Right lobe of liver (tissue), 6 donors: Measurements from ENCODE around the gene CST3. TPM values are rescaled to one million over a fixed set of nuclear protein-coding genes. Genes with fewer than 3 reads are reported as not detected.

Source experiments
- ATAC-seq, 4 donors: fragments of 200-7000 bp; cut with Tn5 transposase; one replicate each; pipeline ENCODE4 v1.9.1; 2020; ENCODE audit warnings: mild to moderate bottlenecking in 4 of 4, moderate library complexity in 4 of 4
- DNase-seq, 3 donors: peaks; one replicate each; pipeline ENCODE4 v3.0.0-alpha.2; 2020
- H3K27ac ChIP-seq, 3 donors: fragments of 200-600 bp; one replicate each; pipeline ENCODE4 v1.8.0; 2022
- H3K27me3 ChIP-seq, 2 donors: fragments of 200-600 bp; one replicate each; pipeline ENCODE4 v1.8.0; 2022
- H3K36me3 ChIP-seq, 4 donors: fragments of 200-600 bp; sonication (generic) in 1 of 4; one replicate each; pipeline versions ENCODE4 v1.5.1 to v1.8.0; 2017 to 2022; ENCODE audit warnings: control low read depth in 1 of 4
- H3K4me1 ChIP-seq, 4 donors: fragments of 200-600 bp; sonication (generic) in 1 of 4; one replicate each; pipeline versions ENCODE4 v1.5.1 to v1.8.0; 2017 to 2022; ENCODE audit warnings: control low read depth in 1 of 4
- H3K4me3 ChIP-seq, 3 donors: fragments of 200-600 bp; one replicate each; pipeline ENCODE4 v1.8.0; 2022
- H3K9me3 ChIP-seq, 4 donors: fragments of 200-600 bp; sonication (generic) in 1 of 4; one replicate each; pipeline versions ENCODE4 v1.5.1 to v1.8.0; 2017 to 2022; ENCODE audit warnings: control low read depth in 1 of 4
- POLR2A ChIP-seq: fragments of 450-650 bp; IDR thresholded peaks from one replicate; pipeline ENCODE4 v1.6.1; 2017; ENCODE audit warnings: antibody characterized with exemption, mild to moderate bottlenecking
- WGBS: methylation state at CpG from one replicate; pipeline ENCODE4 v1.1.6; 2018; ENCODE audit warnings: low coverage, low lambda C conversion rate; ENCODE audit not compliant: insufficient coverage; ENCODE audit errors: missing lambda C conversion rate; 5-methylcytosine and 5-hydroxymethylcytosine counted together
- intact Hi-C, 2 donors: fragments of 100-400 bp; cut with DNase I; formaldehyde crosslinking; loops; one replicate each; pipeline versions ENCODE4 v1.11.2 to v1.14.1; 2022
- total RNA-seq, 6 experiments: library from RNA; depleted of rRNA in 2 of 6; stranded (reverse); fragments of >200 nt in 2 of 6; fragmentation: NEBNext Ultra II Directional in 3 of 6; extraction: Animal tissue kit (Norgen Biotek cat#: 25700) in 3 of 6; gene quantifications; one replicate each; pipeline versions ENCODE4 v1.1.0 to v1.2.4, GENCODE V29; 2016 to 2023
- TF ChIP-seq, protein P1 (sequence below), 4 donors: fragments of 200-600 bp in 3 of 4; fragments of 450-650 bp in 1 of 4; IDR thresholded peaks; one replicate each; pipeline versions ENCODE4 v1.5.1 to v1.8.0; 2016 to 2022; ENCODE audit warnings: antibody characterized with exemption in 4 of 4, mild to moderate bottlenecking in 2 of 4
- donor health status: DM: no; HTN: yes; CAD: no.
- donor health status: DM: no; HTN: no; CAD: no.
- donor health status: DM: no; HTN: no; CAD: no.
- donor health status: DM: no; HTN: yes; CAD: no.
- donor health status: DM: no; HTN: yes; CAD: no.

The CST3 gene
- total RNA-seq, 6 experiments from 2014 or later: 504 to 1,394 (median 638) TPM

DNA sequence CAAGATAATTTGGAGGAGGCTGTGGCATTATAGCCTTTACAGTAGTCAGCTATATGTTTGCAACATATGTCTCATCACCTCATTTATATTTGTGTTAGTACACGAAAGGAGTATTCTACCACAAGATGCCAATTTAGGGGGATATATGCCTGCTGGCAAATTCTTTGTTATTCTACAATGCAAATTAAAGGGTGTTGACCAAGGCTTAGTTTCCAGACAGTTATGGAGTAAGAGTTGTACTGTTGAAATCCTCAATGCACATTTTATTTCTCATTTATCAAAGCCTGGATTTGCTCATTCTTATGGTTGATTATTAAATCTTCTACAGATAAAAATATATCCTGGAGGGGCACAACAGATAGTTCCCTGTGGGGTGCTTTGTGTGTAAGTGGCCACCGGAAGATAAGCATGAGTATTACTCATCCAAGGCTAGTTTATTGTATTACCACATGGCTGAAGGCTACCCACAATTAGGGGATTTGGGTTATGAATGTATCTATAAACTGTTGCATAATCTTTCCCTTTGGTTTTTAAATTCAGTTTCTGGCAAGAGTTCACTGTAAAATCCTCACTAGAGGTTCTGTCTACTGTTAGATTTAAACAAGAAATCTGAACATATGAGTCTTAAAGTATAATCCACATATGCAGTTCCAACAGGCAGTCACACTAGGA, 41.0 kb downstream of the CST3 start:
- ATAC-seq (no peak), DNase-seq (no peak)
- no peaks in the 10 kb centered on the region for H3K36me3 ChIP-seq
- H3K4me3 ChIP-seq: no peak overlapping the region
- no peak overlapping the region for H3K27ac ChIP-seq
- no peaks in the 10 kb centered on the region for H3K4me1 ChIP-seq
- no peaks in the 10 kb centered on the region for H3K27me3 ChIP-seq
- H3K9me3 ChIP-seq: no peaks in the 10 kb centered on the region
- WGBS: 42% methylated on average over 2 of the region's 2 CpGs
- intact Hi-C loops: no loop called here
- TF ChIP-seq, protein P1, sequence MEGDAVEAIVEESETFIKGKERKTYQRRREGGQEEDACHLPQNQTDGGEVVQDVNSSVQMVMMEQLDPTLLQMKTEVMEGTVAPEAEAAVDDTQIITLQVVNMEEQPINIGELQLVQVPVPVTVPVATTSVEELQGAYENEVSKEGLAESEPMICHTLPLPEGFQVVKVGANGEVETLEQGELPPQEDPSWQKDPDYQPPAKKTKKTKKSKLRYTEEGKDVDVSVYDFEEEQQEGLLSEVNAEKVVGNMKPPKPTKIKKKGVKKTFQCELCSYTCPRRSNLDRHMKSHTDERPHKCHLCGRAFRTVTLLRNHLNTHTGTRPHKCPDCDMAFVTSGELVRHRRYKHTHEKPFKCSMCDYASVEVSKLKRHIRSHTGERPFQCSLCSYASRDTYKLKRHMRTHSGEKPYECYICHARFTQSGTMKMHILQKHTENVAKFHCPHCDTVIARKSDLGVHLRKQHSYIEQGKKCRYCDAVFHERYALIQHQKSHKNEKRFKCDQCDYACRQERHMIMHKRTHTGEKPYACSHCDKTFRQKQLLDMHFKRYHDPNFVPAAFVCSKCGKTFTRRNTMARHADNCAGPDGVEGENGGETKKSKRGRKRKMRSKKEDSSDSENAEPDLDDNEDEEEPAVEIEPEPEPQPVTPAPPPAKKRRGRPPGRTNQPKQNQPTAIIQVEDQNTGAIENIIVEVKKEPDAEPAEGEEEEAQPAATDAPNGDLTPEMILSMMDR (IDR thresholded peaks at IDR 0.05): no peak
- no peak for TF ChIP-seq POLR2A

DNA sequence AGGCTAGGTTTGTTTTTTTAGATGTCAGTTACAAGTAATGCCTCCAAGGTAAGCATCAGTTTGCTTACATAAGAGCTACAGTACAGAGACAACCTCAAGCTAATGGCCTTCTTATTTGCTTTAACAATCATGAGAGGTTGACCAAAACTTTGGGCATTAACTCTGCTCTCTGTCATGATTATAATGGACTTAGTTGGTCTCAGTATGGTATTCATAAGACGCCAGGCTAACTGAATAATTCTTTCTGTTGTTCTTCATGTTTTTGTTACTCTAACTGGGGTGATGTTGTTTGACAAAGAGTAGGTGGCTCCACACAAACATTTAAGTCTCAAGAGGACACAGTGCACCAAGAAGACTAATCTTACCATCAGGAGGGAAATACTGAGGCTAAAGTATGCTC, 41.8 kb downstream of the CST3 start:
- Histone ChIP-seq H3K9me3 (no peaks in the 10 kb centered on the region), H3K27me3 (no peaks in the 10 kb centered on the region), H3K27ac (no peak overlapping the region), H3K36me3 (no peaks in the 10 kb centered on the region), H3K4me1 (no peaks in the 10 kb centered on the region), H3K4me3 (no peak overlapping the region)
- intact Hi-C loops: no loop called here
- TF ChIP-seq, protein P1 (IDR thresholded peaks at IDR 0.05): no peak
- no peak for TF ChIP-seq POLR2A
- no peak for ATAC-seq
- WGBS: 23% methylated on average over 1 of the region's 1 CpG
- DNase-seq: no peak

DNA sequence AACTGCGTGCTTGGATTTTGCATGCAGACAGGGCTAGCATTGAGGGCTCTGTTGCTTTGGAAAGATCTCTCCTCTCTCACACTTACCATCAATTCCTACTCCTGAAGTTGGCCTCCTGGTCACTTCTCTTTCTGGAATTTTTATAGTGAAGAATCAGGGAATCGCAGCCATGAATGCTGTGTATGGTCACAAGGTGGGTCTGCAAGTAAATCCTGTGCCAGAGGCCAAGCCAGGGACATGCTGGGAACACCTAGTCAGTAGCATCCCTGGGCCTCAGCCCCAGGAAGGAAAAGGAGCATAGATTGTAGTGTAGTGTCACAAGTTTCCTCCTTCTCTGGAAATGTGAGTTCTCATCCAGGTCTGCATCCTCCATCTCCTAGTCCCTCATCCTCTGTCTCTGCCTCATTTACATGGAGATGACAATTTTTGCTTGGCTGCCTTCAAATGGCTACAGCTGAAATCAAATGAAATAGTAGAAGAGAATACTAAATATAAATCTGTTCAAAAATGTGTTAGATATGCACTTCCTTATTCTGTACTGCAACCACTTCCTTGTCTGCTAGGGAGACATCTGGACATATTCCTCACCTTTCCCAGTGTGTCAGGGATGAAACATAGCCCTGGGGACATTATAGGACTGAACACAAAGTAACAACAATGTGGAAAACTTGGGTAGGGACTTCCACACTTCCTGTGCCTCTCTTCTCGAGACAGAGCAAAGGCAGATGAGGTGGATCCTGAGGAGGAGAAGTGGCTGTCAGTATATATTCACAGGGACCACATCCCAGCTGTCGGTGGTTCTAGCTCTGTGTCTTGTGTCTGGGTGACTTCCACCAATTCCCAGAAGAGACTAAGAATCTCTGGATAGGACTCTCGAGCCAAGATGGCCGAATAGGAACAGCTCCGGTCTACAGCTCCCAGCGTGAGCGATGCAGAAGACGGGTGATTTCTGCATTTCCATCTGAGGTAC, 49.0 kb downstream of the CST3 start:
- ATAC-seq: no peak
- 74% methylated on average over 8 of the region's 10 CpGs for WGBS
- TF ChIP-seq, protein P1 (IDR thresholded peaks at IDR 0.05): no peak
- TF ChIP-seq POLR2A: no peak

DNA sequence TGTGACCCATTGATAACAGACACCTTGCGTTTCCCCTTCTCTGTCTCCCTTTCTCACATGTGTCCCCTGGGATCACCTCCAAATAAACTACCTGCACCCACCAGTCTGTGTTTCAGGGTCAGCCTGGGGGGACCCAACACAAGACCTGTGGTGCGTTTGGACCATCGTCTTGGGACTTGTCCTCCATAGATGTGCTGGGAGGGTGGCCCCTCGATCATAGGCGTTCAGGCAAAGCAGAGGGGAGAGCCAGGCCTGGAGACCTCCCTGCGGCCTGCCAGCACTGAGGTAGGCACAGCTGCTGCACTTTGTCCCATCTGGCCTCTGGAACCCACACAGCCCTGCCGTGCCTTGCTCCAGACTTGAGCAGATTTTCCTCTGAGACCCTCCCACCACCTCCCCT, 50.1 kb downstream of the CST3 start:
- no peak overlapping the region for H3K4me3 ChIP-seq
- intact Hi-C loops: no loop called here
- no peaks in the 10 kb centered on the region for H3K4me1 ChIP-seq
- H3K9me3 ChIP-seq: no peaks in the 10 kb centered on the region
- no peaks in the 10 kb centered on the region for H3K36me3 ChIP-seq
- no peak for TF ChIP-seq POLR2A
- TF ChIP-seq, protein P1 (IDR thresholded peaks at IDR 0.05): no peak
- H3K27me3 ChIP-seq: no peaks in the 10 kb centered on the region
- 50% methylated on average over 2 of the region's 7 CpGs for WGBS
- no peak overlapping the region for H3K27ac ChIP-seq
- ATAC-seq (no peak), DNase-seq (no peak)

More for the DNA sequence above, 49.0 kb downstream of the CST3 start:
- H3K27ac ChIP-seq: no peak overlapping the region
- H3K27me3 ChIP-seq: no peaks in the 10 kb centered on the region
- no peak for DNase-seq
- no peaks in the 10 kb centered on the region for H3K9me3 ChIP-seq
- intact Hi-C loops: no loop called here
- H3K36me3 ChIP-seq: no peaks in the 10 kb centered on the region
- H3K4me3 ChIP-seq: no peak overlapping the region
- H3K4me1 ChIP-seq: no peaks in the 10 kb centered on the region
